Measurements from ENCODE around the gene GSG1. TPM values are rescaled to one million over a fixed set of nuclear protein-coding genes. Genes with fewer than 3 reads are reported as not detected.
A peak's percentile ranks its signal among the peaks of the same experiment; 100 is the strongest.

The GSG1 gene
- polyA plus RNA-seq, 3 donors = not detected

DNA sequence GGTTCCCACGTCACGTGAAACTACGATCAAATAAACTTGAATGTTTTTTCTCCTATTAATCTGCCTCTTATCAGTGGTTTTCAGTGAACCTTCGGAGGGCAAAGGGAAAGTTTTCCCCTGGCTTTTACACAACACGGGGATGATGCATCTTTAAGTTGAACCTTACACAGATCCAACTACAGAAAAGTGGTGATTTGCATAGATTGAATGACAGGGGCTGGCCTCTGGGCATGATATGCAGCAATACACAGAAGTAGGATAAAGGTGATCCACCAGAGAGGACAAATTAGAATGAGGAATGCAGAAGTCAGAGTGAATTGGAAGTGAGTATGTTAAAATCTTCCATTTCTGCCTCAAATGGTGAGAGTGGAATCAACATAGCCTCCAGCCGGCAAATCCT lies 11.6 kb downstream of the GSG1 start:
- H3K36me3 ChIP-seq (replicated peaks in 1 of 2; ENCODE audit: control insufficient read depth in 1 of 2, insufficient read depth in 2 of 2, low read length in 2 of 2) = no peaks in the 10 kb centered on the region
- H3K4me1 Mint-ChIP-seq = peaks cover 24% of the 10 kb centered on the region
- H3K9ac ChIP-seq (ENCODE audit: insufficient read depth, low read length, poor library complexity, severe bottlenecking) = no peak overlapping the region
- 100% methylated on average over 1 of the region's 6 CpGs for WGBS (ENCODE audit: insufficient coverage)
- peak overlapping the region in 1 of 7 donors; percentile 11 for H3K27ac Mint-ChIP-seq
- intact Hi-C loops (cut with micrococcal nuclease) = loop anchor here in 1 of 2 donors (10.0 kb wide), 1 partner anchor 177 kb away; no protein-coding TSS in a partner anchor
- H3K4me1 ChIP-seq (ENCODE audit: control insufficient read depth in 1 of 2, insufficient read depth in 2 of 2, low read length in 2 of 2) = peaks cover 10 to 16% of the 10 kb centered on the region in 2 donors
- no peak for DNase-seq
- no peak overlapping the region for H3K27ac ChIP-seq (ENCODE audit: low read depth in 1 of 2, low read length in 2 of 2)
- H3K4me3 Mint-ChIP-seq = no peak overlapping the region
- peaks cover 0 to 3% (median 1%) of the 10 kb centered on the region in 3 donors for H3K27me3 Mint-ChIP-seq (ENCODE audit: low read depth in 3 of 3)
- H3K27me3 ChIP-seq (ENCODE audit: control insufficient read depth in 2 of 2, insufficient read depth in 2 of 2, low read length in 2 of 2) = no peaks in the 10 kb centered on the region
- no peaks in the 10 kb centered on the region for H4K20me1 ChIP-seq (ENCODE audit: insufficient read depth, low read length)
- H3K4me3 ChIP-seq (replicated peaks in 1 of 3; ENCODE audit: low read depth in 2 of 3, low read length in 3 of 3) = no peak overlapping the region
- H3K4me2 ChIP-seq (replicated peaks; ENCODE audit: extremely low read depth, low read length, poor library complexity, severe bottlenecking) = no peak overlapping the region
- no peaks in the 10 kb centered on the region for H3K36me3 Mint-ChIP-seq
- TF ChIP-seq CTCF (IDR thresholded peaks at IDR 0.05) = no peak
- no peaks in the 10 kb centered on the region for H3K79me2 ChIP-seq (ENCODE audit: insufficient read depth, low read length)
- H3K9me3 ChIP-seq (replicated peaks in 1 of 2; ENCODE audit: control insufficient read depth in 1 of 2, insufficient read depth in 1 of 2, low read length in 2 of 2) = no peaks in the 10 kb centered on the region
- no peak overlapping the region for H2AFZ ChIP-seq (ENCODE audit: insufficient read depth, low read depth, low read length, poor library complexity, severe bottlenecking)
- H3K9me3 Mint-ChIP-seq = no peaks in the 10 kb centered on the region

GRCh38 chr12:13090054-13090453 lies 13.4 kb downstream of the GSG1 start:
- Mint-ChIP-seq H3K27me3 (ENCODE audit: low read depth in 3 of 3) (peaks cover 0 to 5% (median 1%) of the 10 kb centered on the region in 3 donors), H3K9me3 (peaks cover 0 to 1% (median 0%) of the 10 kb centered on the region in 7 donors), H3K36me3 (peaks cover 2 to 5% of the 10 kb centered on the region in 2 donors), H3K4me1 (peaks cover 22% of the 10 kb centered on the region), H3K4me3 (no peak overlapping the region), H3K27ac (peak overlapping the region in 1 of 7 donors; percentile 47)
- H3K27me3 ChIP-seq (ENCODE audit: control insufficient read depth in 2 of 2, insufficient read depth in 2 of 2, low read length in 2 of 2) = no peaks in the 10 kb centered on the region
- WGBS (ENCODE audit: insufficient coverage) = 70% methylated on average over 3 of the region's 4 CpGs
- H4K20me1 ChIP-seq (ENCODE audit: insufficient read depth, low read length) = no peaks in the 10 kb centered on the region
- no peak overlapping the region for H3K4me3 ChIP-seq (replicated peaks in 1 of 3; ENCODE audit: low read depth in 2 of 3, low read length in 3 of 3)
- intact Hi-C loops (cut with micrococcal nuclease) = loop anchor here in 1 of 2 donors (10.0 kb wide), 1 partner anchor 175 kb away; no protein-coding TSS in a partner anchor
- H3K4me2 ChIP-seq (replicated peaks; ENCODE audit: extremely low read depth, low read length, poor library complexity, severe bottlenecking) = no peak overlapping the region
- no peak overlapping the region for H2AFZ ChIP-seq (ENCODE audit: insufficient read depth, low read depth, low read length, poor library complexity, severe bottlenecking)
- H3K4me1 ChIP-seq (ENCODE audit: control insufficient read depth in 1 of 2, insufficient read depth in 2 of 2, low read length in 2 of 2) = peaks cover 8 to 12% of the 10 kb centered on the region in 2 donors
- H3K9me3 ChIP-seq (replicated peaks in 1 of 2; ENCODE audit: control insufficient read depth in 1 of 2, insufficient read depth in 1 of 2, low read length in 2 of 2) = no peaks in the 10 kb centered on the region
- H3K79me2 ChIP-seq (ENCODE audit: insufficient read depth, low read length) = no peaks in the 10 kb centered on the region
- no peaks in the 10 kb centered on the region for H3K36me3 ChIP-seq (replicated peaks in 1 of 2; ENCODE audit: control insufficient read depth in 1 of 2, insufficient read depth in 2 of 2, low read length in 2 of 2)
- TF ChIP-seq CTCF (IDR thresholded peaks at IDR 0.05) = no peak
- H3K27ac ChIP-seq (ENCODE audit: low read depth in 1 of 2, low read length in 2 of 2) = no peak overlapping the region
- no peak for DNase-seq
- H3K9ac ChIP-seq (ENCODE audit: insufficient read depth, low read length, poor library complexity, severe bottlenecking) = no peak overlapping the region

All from CD14-positive monocyte (primary cell).